Ectodermal cell (in vitro differentiated cells): ENCODE measurements around the gene SPEM1.

Experiments
- H3K27ac ChIP-seq: 2 replicates; pipeline ENCODE4 v1.7.0; 2013; ENCODE audit warnings: mild to moderate bottlenecking, low read depth, low read length; ENCODE audit not compliant: insufficient read depth, poor library complexity, severe bottlenecking
- H3K27me3 ChIP-seq: 2 replicates; pipeline ENCODE4 v1.7.0; 2013; ENCODE audit warnings: mild to moderate bottlenecking, low read length; ENCODE audit not compliant: insufficient read depth, control insufficient read depth, poor library complexity, severe bottlenecking
- H3K36me3 ChIP-seq: one replicate; pipeline ENCODE4 v1.7.0; 2013; ENCODE audit warnings: low read length; ENCODE audit not compliant: control insufficient read depth, insufficient read depth
- H3K4me1 ChIP-seq: one replicate; pipeline ENCODE4 v1.7.0; 2013; ENCODE audit warnings: low read length; ENCODE audit not compliant: control insufficient read depth, insufficient read depth
- H3K4me3 ChIP-seq: 2 replicates; pipeline ENCODE4 v1.7.0; 2013; ENCODE audit warnings: low read depth, low read length, control low read depth; ENCODE audit not compliant: insufficient read depth
- H3K9me3 ChIP-seq: 2 replicates; pipeline ENCODE4 v1.7.0; 2013; ENCODE audit warnings: mild to moderate bottlenecking, low read length, moderate library complexity; ENCODE audit not compliant: control insufficient read depth
- WGBS, 2 experiments: methylation state at CpG; one replicate each; pipeline ENCODE4 v1.1.7; 2013; ENCODE audit warnings: missing lambda C conversion rate in 2 of 2; 5-methylcytosine and 5-hydroxymethylcytosine counted together

SPEM1 gene

GRCh38 chr17:7403043-7403726, 16.9 kb upstream of the SPEM1 start:
- peak overlapping the region; percentile 53 for H3K4me3 ChIP-seq
- WGBS, 2 experiments: 19 to 21% methylated on average over 16 of the region's 16 CpGs
- H3K27me3 ChIP-seq: no peaks in the 10 kb centered on the region
- H3K27ac ChIP-seq: peak overlapping the region; percentile 94
- no peaks in the 10 kb centered on the region for H3K36me3 ChIP-seq
- H3K4me1 ChIP-seq: peaks cover 21% of the 10 kb centered on the region
- H3K9me3 ChIP-seq: no peaks in the 10 kb centered on the region

- no peaks in the 10 kb centered on the region for H3K9me3 ChIP-seq
- peak overlapping the region; percentile 94 for H3K27ac ChIP-seq
- H3K4me1 ChIP-seq: peaks cover 21% of the 10 kb centered on the region
- peaks cover 2% of the 10 kb centered on the region for H3K36me3 ChIP-seq
- 0% methylated on average over 13 of the region's 13 CpGs for WGBS, 2 experiments
- no peaks in the 10 kb centered on the region for H3K27me3 ChIP-seq
- H3K4me3 ChIP-seq: peak overlapping the region; percentile 53
Observed at GRCh38 chr17:7403727-7403976, 16.5 kb upstream of the SPEM1 start.

GRCh38 chr17:7403977-7404736, 16.0 kb upstream of the SPEM1 start, which contains the start of gene TMEM256:
TSS of gene TMEM256 (minus strand) at chr17:7404097. CDS start at chr17:7404084, 13 bp downstream.
- Histone ChIP-seq H3K9me3 (no peaks in the 10 kb centered on the region), H3K4me3 (peak within 1 kb of the TSS; percentile 53), H3K27ac (peak within 1 kb of the TSS; percentile 94), H3K4me1 (peaks cover 21% of the 10 kb centered on the region), H3K27me3 (no peaks in the 10 kb centered on the region), H3K36me3 (peaks cover 7% of the 10 kb centered on the region)
- 0% methylated on average over 49 of the region's 49 CpGs for WGBS, 2 experiments

GRCh38 chr17:7404737-7405349, 15.3 kb upstream of the SPEM1 start:
- peaks cover 21% of the 10 kb centered on the region for H3K4me1 ChIP-seq
- H3K36me3 ChIP-seq: peaks cover 14% of the 10 kb centered on the region
- H3K27me3 ChIP-seq: no peaks in the 10 kb centered on the region
- H3K9me3 ChIP-seq: no peaks in the 10 kb centered on the region
- H3K27ac ChIP-seq: peak overlapping the region; percentile 85
- WGBS, 2 experiments: 0% methylated on average over 65 of the region's 65 CpGs
- peak overlapping the region; percentile 53 for H3K4me3 ChIP-seq

GRCh38 chr17:7405350-7406234, 14.5 kb upstream of the SPEM1 start:
- H3K27ac ChIP-seq: peak overlapping the region; percentile 85
- 0 to 1% methylated on average over 38 of the region's 38 CpGs for WGBS, 2 experiments

GRCh38 chr17:7406235-7406825, 13.8 kb upstream of the SPEM1 start:
- Histone ChIP-seq H3K27ac (no peak overlapping the region), H3K4me1 (peaks cover 21% of the 10 kb centered on the region), H3K36me3 (peaks cover 24% of the 10 kb centered on the region), H3K9me3 (no peaks in the 10 kb centered on the region), H3K27me3 (no peaks in the 10 kb centered on the region), H3K4me3 (peak overlapping the region; percentile 53)
- 9 to 11% methylated on average over 12 of the region's 12 CpGs for WGBS, 2 experiments

More at GRCh38 chr17:7405350-7406234, 14.5 kb upstream of the SPEM1 start:
- Histone ChIP-seq H3K9me3 (no peaks in the 10 kb centered on the region), H3K36me3 (peaks cover 22% of the 10 kb centered on the region), H3K4me3 (peak overlapping the region; percentile 53), H3K4me1 (peaks cover 21% of the 10 kb centered on the region), H3K27me3 (no peaks in the 10 kb centered on the region)

- H3K27ac ChIP-seq: no peak overlapping the region
- no peaks in the 10 kb centered on the region for H3K27me3 ChIP-seq
- peak overlapping the region; percentile 16 for H3K4me3 ChIP-seq
- H3K4me1 ChIP-seq: peaks cover 21% of the 10 kb centered on the region
- 77 to 81% methylated on average over 13 of the region's 13 CpGs for WGBS, 2 experiments
- H3K9me3 ChIP-seq: no peaks in the 10 kb centered on the region
- H3K36me3 ChIP-seq: peaks cover 24% of the 10 kb centered on the region
Observed at GRCh38 chr17:7407082-7407481, 13.0 kb upstream of the SPEM1 start.

- Histone ChIP-seq H3K4me1 (peaks cover 19% of the 10 kb centered on the region), H3K27me3 (no peaks in the 10 kb centered on the region), H3K9me3 (no peaks in the 10 kb centered on the region), H3K36me3 (peaks cover 24% of the 10 kb centered on the region), H3K4me3 (peak within 1 kb of the TSS; percentile 16), H3K27ac (no peak within 1 kb of the TSS)
- 62 to 63% methylated on average over 7 to 10 of the region's 12 CpGs for WGBS, 2 experiments
Observed at GRCh38 chr17:7407485-7408251, 12.5 kb upstream of the SPEM1 start, which contains the start of gene NLGN2. TSS of gene NLGN2 (plus strand) at chr17:7407845. CDS start at chr17:7408256, 411 bp downstream.

GRCh38 chr17:7408252-7408727, 11.8 kb upstream of the SPEM1 start:
- H3K36me3 ChIP-seq: peaks cover 24% of the 10 kb centered on the region
- no peak overlapping the region for H3K27ac ChIP-seq
- no peaks in the 10 kb centered on the region for H3K27me3 ChIP-seq
- 88 to 91% methylated on average over 58 of the region's 58 CpGs for WGBS, 2 experiments
- H3K9me3 ChIP-seq: no peaks in the 10 kb centered on the region
- H3K4me1 ChIP-seq: peaks cover 18% of the 10 kb centered on the region
- H3K4me3 ChIP-seq: no peak overlapping the region
